Right renal pelvis (tissue), 4 donors: ENCODE measurements around the gene LMO1. TPM values are rescaled to one million over a fixed set of nuclear protein-coding genes. Genes with fewer than 3 reads are reported as not detected.

Source experiments
- DNase-seq, 4 donors: peaks; one replicate each; pipeline ENCODE4 v3.0.0-alpha.2; 2013; ENCODE audit warnings: low read depth in 4 of 4, low spot score in 3 of 4, missing footprints in 1 of 4
- polyA plus RNA-seq, 4 donors: library from polyadenylated mRNA; unstranded; fragments of 120-200 nt; gene quantifications; one replicate each; pipeline ENCODE4 v1.2.1, GENCODE V29; 2013; ENCODE audit not compliant: insufficient read length in 4 of 4

The LMO1 gene
- polyA plus RNA-seq, 4 donors = 0.19 to 0.78 (median 0.59) TPM

DNA sequence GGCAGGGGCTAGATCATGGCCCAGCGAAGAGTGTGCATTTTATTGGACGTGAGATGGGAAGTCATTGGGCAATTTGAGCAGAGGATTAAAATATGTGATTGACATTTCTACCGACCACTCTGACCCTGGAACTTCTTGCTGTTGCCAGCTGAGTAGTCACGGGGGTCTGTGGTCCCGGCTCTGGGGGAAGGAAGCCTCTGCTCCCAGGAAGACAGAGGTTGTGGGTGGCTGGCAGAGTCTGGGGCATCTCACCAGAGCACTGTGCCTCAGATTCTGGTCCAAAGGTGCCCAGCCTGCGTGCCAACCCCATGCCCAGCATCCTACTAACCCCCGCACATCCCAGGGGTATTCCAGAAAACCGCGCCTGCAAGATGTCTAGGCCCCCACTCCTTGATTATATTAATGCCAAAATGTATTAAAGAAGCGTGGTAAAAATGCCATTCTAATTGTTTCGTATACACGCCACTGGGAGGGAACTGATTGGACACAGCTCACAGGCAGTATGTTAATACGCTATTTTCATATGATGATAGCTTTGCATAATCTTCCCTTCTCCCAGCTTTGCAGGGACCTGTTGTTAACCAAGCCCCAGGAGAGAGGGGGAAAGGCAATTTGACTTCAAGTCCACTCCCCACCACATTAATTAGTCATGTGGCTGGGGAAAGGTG, 25.3 kb upstream of the LMO1 start:
- DNase-seq = no peak

DNA sequence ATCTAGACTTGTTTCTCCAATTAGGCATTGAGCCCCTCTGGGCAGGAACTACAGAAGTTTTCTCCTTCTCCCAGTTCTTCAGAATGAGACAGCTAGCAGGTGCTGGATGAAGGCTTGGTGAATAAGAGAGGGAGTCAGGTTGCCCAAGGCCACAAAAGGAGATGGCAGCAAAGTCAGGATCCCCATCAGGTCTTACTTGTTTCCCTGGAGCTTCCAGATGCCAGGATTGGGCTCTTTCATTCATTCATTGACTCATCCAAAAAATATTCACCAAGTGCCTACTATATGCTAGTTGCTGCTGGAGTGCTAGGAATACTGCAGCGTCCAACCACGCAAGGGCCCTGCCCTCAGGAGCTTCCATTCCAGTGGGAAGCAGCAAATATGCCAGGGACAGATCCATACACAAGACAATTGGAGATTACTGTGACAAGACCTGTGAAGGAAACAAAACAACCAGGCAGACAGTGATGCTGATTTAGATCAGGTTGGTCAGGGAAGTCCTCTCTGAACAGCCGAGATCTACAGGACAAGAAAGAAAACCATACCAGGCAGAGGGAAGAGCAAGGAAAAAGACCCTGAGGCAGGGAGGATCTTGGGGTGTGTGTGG, 24.6 kb upstream of the LMO1 start:
- no peak for DNase-seq

GRCh38 chr11:8287703-8288102, 24.0 kb upstream of the LMO1 start:
- no peak for DNase-seq

- DNase-seq = no peak
These were observed 23.6 kb upstream of the LMO1 start for GRCh38 chr11:8287297-8287696.

DNA sequence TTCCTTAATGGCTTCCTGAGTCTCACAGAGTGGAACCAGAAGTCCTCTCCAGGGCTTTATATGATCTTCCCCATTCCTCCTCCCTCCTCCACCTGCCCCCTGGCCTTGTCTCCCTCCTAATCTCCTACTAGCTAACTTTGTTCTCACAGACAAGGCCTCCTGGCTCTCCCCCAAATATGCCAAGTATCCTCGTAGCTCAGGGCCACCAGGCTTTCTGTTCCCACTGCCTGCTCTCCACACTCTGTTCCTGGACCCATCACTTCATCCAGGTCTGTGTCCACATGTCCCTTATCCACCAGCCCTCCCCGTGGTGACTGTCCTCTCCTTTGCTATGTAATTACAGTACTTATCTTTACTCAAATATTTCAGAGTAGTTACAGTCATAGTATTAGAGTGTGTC, 23.2 kb upstream of the LMO1 start:
- DNase-seq = no peak

DNA sequence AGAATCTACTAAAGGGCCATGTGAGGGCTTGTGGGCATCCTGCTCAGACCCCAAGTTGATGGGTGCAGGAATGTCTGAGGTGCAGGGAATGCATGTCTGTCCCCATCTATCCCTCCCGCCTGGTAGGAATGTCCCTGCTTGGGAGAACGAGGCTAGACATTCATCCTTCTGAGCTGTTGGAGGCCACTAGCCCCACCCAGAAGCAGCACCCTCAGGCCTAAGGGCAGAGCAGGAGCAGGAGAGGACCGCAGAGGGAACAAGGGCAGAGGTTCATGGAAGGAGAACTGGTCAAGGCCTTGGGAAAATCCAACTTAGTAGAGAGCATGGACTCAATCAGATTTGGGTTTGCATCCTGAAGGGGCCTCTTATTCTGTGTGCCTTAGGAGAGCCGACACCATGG, 22.1 kb upstream of the LMO1 start:
- no peak for DNase-seq

DNA sequence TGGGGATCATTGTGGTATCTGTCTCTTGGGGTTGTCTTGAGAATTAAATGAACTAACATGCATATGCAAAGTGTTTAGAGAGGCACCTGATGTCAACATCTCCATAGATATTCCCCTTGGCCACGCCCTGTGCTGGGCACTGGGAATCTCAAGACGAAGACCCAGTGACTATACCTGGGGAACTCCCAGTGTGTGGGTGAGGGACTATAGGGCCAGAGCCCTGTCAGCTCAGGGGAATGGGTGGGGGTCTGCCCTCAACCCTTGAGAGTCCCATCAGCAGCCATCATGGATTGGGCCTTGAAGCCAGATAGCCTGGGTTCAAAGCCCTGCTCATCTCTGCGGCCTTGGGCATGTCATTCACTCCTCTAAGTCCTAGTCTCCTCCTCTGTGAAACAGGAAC, 21.6 kb upstream of the LMO1 start:
- DNase-seq = no peak

GRCh38 chr11:8283465-8284230, 20.0 kb upstream of the LMO1 start:
- no peak for DNase-seq

- no peak for DNase-seq
These were observed 19.4 kb upstream of the LMO1 start for GRCh38 chr11:8283100-8283464.

GRCh38 chr11:8282631-8283030, 19.0 kb upstream of the LMO1 start:
- no peak for DNase-seq

- DNase-seq = no peak
These were observed 17.6 kb upstream of the LMO1 start for GRCh38 chr11:8281266-8281665.

- DNase-seq = no peak
These were observed 14.0 kb upstream of the LMO1 start for GRCh38 chr11:8277691-8278090.

- no peak for DNase-seq
These were observed 12.8 kb upstream of the LMO1 start for GRCh38 chr11:8276528-8276927.

- DNase-seq = no peak
These were observed 9.6 kb upstream of the LMO1 start for GRCh38 chr11:8273287-8273686.

GRCh38 chr11:8271106-8271886, 7.6 kb upstream of the LMO1 start:
- DNase-seq = no peak

DNA sequence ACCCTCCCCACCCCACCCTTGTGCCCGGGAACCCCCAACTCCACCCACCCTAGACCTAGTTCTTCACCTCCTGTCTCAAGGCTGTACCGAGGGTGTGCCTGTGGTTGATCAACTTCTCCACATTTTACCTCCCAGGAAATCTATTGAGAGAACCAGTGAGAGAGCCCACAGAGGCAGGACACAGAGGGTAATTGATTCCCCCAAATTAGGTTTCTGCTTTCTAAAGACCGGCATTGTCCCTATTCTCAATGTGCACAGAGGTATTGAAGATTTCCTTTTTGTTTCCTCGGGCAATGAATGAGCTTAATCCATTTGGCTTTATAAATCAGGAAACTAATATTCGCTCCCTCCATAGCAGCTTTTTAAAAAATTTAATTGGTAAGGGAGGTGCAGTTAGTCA, 6.0 kb upstream of the LMO1 start:
- no peak for DNase-seq

GRCh38 chr11:8268530-8269400, 5.1 kb upstream of the LMO1 start:
- no peak for DNase-seq

- DNase-seq = no peak
These were observed 4.3 kb upstream of the LMO1 start for GRCh38 chr11:8267831-8268529.

DNA sequence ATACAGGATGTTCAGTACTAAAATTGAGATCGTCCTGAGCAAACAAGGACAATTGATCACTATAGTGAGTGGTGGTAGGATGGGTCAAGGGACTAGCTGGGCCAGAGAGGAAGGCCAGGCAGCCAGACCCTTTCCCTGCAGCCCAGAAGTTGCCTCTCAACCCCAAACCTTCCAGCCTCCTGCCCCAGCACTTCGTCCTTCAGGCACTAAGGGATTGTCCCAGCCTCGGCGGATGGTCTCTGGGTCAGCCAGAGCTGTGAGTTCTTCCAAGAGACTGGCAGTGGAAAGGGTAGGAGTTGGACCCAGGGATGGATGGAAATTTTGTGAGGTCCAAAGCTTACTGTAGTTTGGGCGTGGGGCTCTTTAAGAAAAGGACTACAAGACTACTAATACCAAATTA, 3.6 kb upstream of the LMO1 start:
- no peak for DNase-seq
